Measurements from ENCODE around the gene CATSPER3.

CATSPER3 gene

DNA sequence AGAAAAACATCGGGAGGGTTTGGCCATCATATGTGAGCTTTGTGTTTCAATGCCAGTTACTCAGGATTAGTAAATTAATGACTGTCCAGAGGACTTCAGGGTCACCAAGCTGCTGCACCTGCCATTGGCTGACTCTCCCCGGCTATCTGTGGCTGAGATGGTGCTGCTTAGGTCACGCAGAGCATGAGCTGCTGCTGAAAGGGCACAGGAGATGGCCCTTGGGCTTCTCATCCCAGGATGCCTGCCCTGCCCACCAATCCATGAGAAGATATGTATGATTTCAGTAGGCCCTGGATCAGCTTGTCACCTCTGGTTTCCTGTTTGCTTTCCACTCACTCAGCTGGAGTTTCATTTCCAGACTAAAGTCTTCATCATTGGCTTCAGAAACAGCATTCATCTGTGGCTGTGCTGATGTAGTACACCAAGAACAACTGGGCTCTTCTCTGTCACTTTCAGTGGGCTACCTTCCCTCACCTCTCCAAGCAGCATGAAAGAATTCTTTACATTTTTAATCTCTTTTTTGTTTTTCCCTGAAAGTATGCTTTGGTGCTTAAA lies 2.4 kb upstream of the CATSPER3 start:
- Histone ChIP-seq H3K4me1 (ENCODE audit: insufficient read depth, low read length, poor library complexity, severe bottlenecking) (no peaks in the 10 kb centered on the region), H3K79me2 (ENCODE audit: insufficient read depth, low read length) (no peaks in the 10 kb centered on the region), H3K9ac (ENCODE audit: low read depth, low read length, poor library complexity, severe bottlenecking) (no peak overlapping the region), H3K9me3 (ENCODE audit: insufficient read depth, low read depth, low read length) (no peaks in the 10 kb centered on the region), H3K4me3 (ENCODE audit: low read length, poor library complexity, severe bottlenecking) (no peak overlapping the region), H3K27me3 (ENCODE audit: insufficient read depth, low read length, poor library complexity, severe bottlenecking) (no peaks in the 10 kb centered on the region), H4K20me1 (ENCODE audit: insufficient read depth, low read length, poor library complexity, severe bottlenecking) (no peaks in the 10 kb centered on the region), H3K4me2 (ENCODE audit: low read depth, low read length, poor library complexity, severe bottlenecking) (no peak overlapping the region), H2AFZ (ENCODE audit: low read length) (no peak overlapping the region), H3F3A (ENCODE audit: low read depth) (no peaks in the 10 kb centered on the region), H3K36me3 (ENCODE audit: insufficient read depth, low read length) (no peaks in the 10 kb centered on the region), H3K9me2 (replicated peaks; ENCODE audit: low read depth, low read length) (no peaks in the 10 kb centered on the region)
- TF ChIP-seq, protein P1, sequence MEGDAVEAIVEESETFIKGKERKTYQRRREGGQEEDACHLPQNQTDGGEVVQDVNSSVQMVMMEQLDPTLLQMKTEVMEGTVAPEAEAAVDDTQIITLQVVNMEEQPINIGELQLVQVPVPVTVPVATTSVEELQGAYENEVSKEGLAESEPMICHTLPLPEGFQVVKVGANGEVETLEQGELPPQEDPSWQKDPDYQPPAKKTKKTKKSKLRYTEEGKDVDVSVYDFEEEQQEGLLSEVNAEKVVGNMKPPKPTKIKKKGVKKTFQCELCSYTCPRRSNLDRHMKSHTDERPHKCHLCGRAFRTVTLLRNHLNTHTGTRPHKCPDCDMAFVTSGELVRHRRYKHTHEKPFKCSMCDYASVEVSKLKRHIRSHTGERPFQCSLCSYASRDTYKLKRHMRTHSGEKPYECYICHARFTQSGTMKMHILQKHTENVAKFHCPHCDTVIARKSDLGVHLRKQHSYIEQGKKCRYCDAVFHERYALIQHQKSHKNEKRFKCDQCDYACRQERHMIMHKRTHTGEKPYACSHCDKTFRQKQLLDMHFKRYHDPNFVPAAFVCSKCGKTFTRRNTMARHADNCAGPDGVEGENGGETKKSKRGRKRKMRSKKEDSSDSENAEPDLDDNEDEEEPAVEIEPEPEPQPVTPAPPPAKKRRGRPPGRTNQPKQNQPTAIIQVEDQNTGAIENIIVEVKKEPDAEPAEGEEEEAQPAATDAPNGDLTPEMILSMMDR (conservative IDR thresholded peaks at IDR 0.05; ENCODE audit: low read length): no peak
- no peak for TF ChIP-seq EZH2phosphoT487 (IDR thresholded peaks at IDR 0.05; ENCODE audit: borderline replicate concordance)

DNA sequence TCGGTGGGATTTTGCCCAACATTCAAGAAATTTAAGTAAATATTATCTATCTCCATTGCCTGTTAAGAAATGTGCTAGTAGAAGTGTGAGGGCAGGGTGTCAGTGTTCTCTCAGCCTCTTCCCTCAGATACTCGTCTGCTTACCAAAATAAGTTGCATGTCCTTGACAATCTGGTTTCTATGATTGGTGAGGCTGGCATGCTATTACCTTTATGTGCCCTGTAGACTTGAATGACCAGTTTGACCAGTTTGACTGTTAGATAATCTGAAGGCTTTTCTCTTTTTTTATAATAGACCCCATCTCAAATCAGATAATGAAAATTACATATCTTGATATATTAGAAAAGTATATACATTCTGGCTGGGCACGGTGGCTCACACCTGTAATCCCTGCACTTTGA lies 348 bp downstream of the CATSPER3 start:
- Histone ChIP-seq H3K9ac (ENCODE audit: low read depth, low read length, poor library complexity, severe bottlenecking) (no peak overlapping the region), H3K27me3 (ENCODE audit: insufficient read depth, low read length, poor library complexity, severe bottlenecking) (no peaks in the 10 kb centered on the region), H4K20me1 (ENCODE audit: insufficient read depth, low read length, poor library complexity, severe bottlenecking) (no peaks in the 10 kb centered on the region), H3K9me2 (replicated peaks; ENCODE audit: low read depth, low read length) (no peaks in the 10 kb centered on the region), H3K4me3 (ENCODE audit: low read length, poor library complexity, severe bottlenecking) (no peak overlapping the region), H2AFZ (ENCODE audit: low read length) (no peak overlapping the region), H3K36me3 (ENCODE audit: insufficient read depth, low read length) (no peaks in the 10 kb centered on the region), H3K4me2 (ENCODE audit: low read depth, low read length, poor library complexity, severe bottlenecking) (no peak overlapping the region), H3K9me3 (ENCODE audit: insufficient read depth, low read depth, low read length) (no peaks in the 10 kb centered on the region), H3K4me1 (ENCODE audit: insufficient read depth, low read length, poor library complexity, severe bottlenecking) (no peaks in the 10 kb centered on the region), H3K79me2 (ENCODE audit: insufficient read depth, low read length) (no peaks in the 10 kb centered on the region), H3F3A (ENCODE audit: low read depth) (no peaks in the 10 kb centered on the region)
- TF ChIP-seq, protein P1 (conservative IDR thresholded peaks at IDR 0.05; ENCODE audit: low read length): no peak
- TF ChIP-seq EZH2phosphoT487 (IDR thresholded peaks at IDR 0.05; ENCODE audit: borderline replicate concordance): no peak

DNA sequence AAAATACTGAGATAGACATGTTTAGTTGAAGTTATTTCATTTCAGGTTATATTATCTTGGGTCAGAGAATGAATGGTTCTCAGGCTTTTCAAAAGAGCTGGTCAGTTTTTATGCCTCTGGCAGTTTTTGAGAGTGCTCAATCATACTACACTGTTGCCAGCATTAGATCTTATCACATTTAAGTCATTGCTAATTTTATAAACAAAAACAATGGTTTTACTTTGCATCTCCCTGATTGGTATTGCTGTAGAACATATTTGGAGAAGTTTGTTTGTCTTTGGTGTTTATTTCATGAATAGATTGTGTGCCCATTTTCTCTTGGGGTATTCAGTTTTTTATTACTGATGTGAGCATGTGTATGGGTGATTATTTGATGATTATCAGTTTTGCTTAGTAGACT lies 1.5 kb downstream of the CATSPER3 start:
- no peak overlapping the region for H3K4me3 ChIP-seq (ENCODE audit: low read length, poor library complexity, severe bottlenecking)
- no peaks in the 10 kb centered on the region for H3K27me3 ChIP-seq (ENCODE audit: insufficient read depth, low read length, poor library complexity, severe bottlenecking)
- no peak overlapping the region for H3K9ac ChIP-seq (ENCODE audit: low read depth, low read length, poor library complexity, severe bottlenecking)
- H3K9me2 ChIP-seq (replicated peaks; ENCODE audit: low read depth, low read length): no peaks in the 10 kb centered on the region
- TF ChIP-seq EZH2phosphoT487 (IDR thresholded peaks at IDR 0.05; ENCODE audit: borderline replicate concordance): no peak
- TF ChIP-seq, protein P1 (conservative IDR thresholded peaks at IDR 0.05; ENCODE audit: low read length): no peak
- no peaks in the 10 kb centered on the region for H3F3A ChIP-seq (ENCODE audit: low read depth)
- H3K36me3 ChIP-seq (ENCODE audit: insufficient read depth, low read length): no peaks in the 10 kb centered on the region
- no peaks in the 10 kb centered on the region for H3K79me2 ChIP-seq (ENCODE audit: insufficient read depth, low read length)
- H2AFZ ChIP-seq (ENCODE audit: low read length): no peak overlapping the region
- H4K20me1 ChIP-seq (ENCODE audit: insufficient read depth, low read length, poor library complexity, severe bottlenecking): no peaks in the 10 kb centered on the region
- no peaks in the 10 kb centered on the region for H3K9me3 ChIP-seq (ENCODE audit: insufficient read depth, low read depth, low read length)
- H3K4me2 ChIP-seq (ENCODE audit: low read depth, low read length, poor library complexity, severe bottlenecking): no peak overlapping the region
- no peaks in the 10 kb centered on the region for H3K4me1 ChIP-seq (ENCODE audit: insufficient read depth, low read length, poor library complexity, severe bottlenecking)

All from Loucy (cell line).